A673 (cell line): Measurements from ENCODE around the gene ZNF445. TPM values are rescaled to one million over a fixed set of nuclear protein-coding genes. Genes with fewer than 3 reads are reported as not detected.
"Not testable (repeated sequence)": the region's sequence is repeated elsewhere in the genome, so short reads cannot be mapped to it uniquely, and the experiment has no call there.

Experiments used
- BruUV-seq: library from RNA; stranded (reverse); fragments of 400-500 nt; replicated peaks from 2 replicates; lab custom pipeline; 2021; lab: Mats Ljungman, UMichigan
- CTCF ChIA-PET: fragments of 300-600 bp; sonication (Branson Sonifier 250); formaldehyde crosslinking; loops from one replicate; lab custom pipeline; 2022; ENCODE audit warnings: antibody characterized with exemption; lab: Charles Lee
- POLR2A ChIA-PET: fragments of 300-600 bp; sonication (Branson Sonifier 250); formaldehyde crosslinking; loops from one replicate; lab custom pipeline; 2022; ENCODE audit warnings: antibody characterized with exemption; ENCODE audit not compliant: low non-redundant PET; lab: Charles Lee
- DNase-seq: peaks from one replicate; pipeline ENCODE4 v3.0.0-alpha.2; 2015; ENCODE audit warnings: low spot score
- H3K27ac ChIP-seq: fragments of 200-600 bp; sonication (generic); 2 replicates; pipeline ENCODE4 v1.5.1; 2016; ENCODE audit warnings: mixed run types, low read depth, mild to moderate bottlenecking, mixed read lengths, antibody characterized with exemption, low read length; ENCODE audit not compliant: poor library complexity, severe bottlenecking
- H3K27me3 ChIP-seq: fragments of 200-600 bp; sonication (generic); replicated peaks from 2 replicates; pipeline ENCODE4 v1.6.1; 2017; ENCODE audit warnings: mixed run types, low read depth, mild to moderate bottlenecking, mixed read lengths, antibody characterized with exemption, low read length; ENCODE audit not compliant: insufficient read depth, poor library complexity
- H3K36me3 ChIP-seq: fragments of 200-600 bp; sonication (generic); 2 replicates; pipeline ENCODE4 v1.6.1; 2016; ENCODE audit warnings: mixed run types, mild to moderate bottlenecking, mixed read lengths, antibody characterized with exemption, low read length; ENCODE audit not compliant: insufficient read depth, poor library complexity, severe bottlenecking
- H3K4me1 ChIP-seq: fragments of 200-600 bp; sonication (generic); 2 replicates; pipeline ENCODE4 v1.6.1; 2017; ENCODE audit warnings: mixed run types, mild to moderate bottlenecking, mixed read lengths, antibody characterized with exemption, low read length; ENCODE audit not compliant: insufficient read depth, poor library complexity, severe bottlenecking
- H3K4me3 ChIP-seq: fragments of 200-600 bp; sonication (generic); 2 replicates; pipeline ENCODE4 v1.5.1; 2016; ENCODE audit warnings: low read depth, mixed run types, mild to moderate bottlenecking, mixed read lengths, low read length; ENCODE audit not compliant: poor library complexity, severe bottlenecking
- H3K9me3 ChIP-seq: fragments of 200-600 bp; sonication (generic); 2 replicates; pipeline ENCODE4 v1.6.1; 2016; ENCODE audit warnings: mixed run types, low read depth, mild to moderate bottlenecking, mixed read lengths, antibody characterized with exemption, low read length; ENCODE audit not compliant: poor library complexity, severe bottlenecking
- EZH2 ChIP-seq: fragments of 200-600 bp; sonication (generic); IDR thresholded peaks from 2 replicates; pipeline ENCODE4 v1.6.1; 2017; ENCODE audit warnings: borderline replicate concordance, low read depth, mild to moderate bottlenecking, mixed read lengths, antibody characterized with exemption, low read length; ENCODE audit not compliant: poor library complexity, severe bottlenecking
- intact Hi-C: fragments of 100-400 bp; cut with micrococcal nuclease; formaldehyde crosslinking; loops from one replicate; pipeline ENCODE4 v1.10.0; 2022; ENCODE audit not compliant: unreplicated experiment
- total RNA-seq: library from RNA; stranded (reverse); gene quantifications from 2 replicates; pipeline ENCODE4 v1.2.3, GENCODE V29; 2021
- TF ChIP-seq, protein P1 (sequence below): fragments of 300-800, 200-600 bp; sonication (generic); conservative IDR thresholded peaks from 2 replicates; pipeline ENCODE4 v1.5.1; 2017; ENCODE audit warnings: low read depth, mild to moderate bottlenecking, antibody characterized with exemption, low read length, moderate library complexity, mixed read lengths

The ZNF445 gene
- total RNA-seq, 1 experiment from 2014 or later: 18.6 TPM

GRCh38 chr3:44464509-44464908, 13.0 kb downstream of the ZNF445 start:
- TF ChIP-seq EZH2: no peak
- TF ChIP-seq, protein P1, sequence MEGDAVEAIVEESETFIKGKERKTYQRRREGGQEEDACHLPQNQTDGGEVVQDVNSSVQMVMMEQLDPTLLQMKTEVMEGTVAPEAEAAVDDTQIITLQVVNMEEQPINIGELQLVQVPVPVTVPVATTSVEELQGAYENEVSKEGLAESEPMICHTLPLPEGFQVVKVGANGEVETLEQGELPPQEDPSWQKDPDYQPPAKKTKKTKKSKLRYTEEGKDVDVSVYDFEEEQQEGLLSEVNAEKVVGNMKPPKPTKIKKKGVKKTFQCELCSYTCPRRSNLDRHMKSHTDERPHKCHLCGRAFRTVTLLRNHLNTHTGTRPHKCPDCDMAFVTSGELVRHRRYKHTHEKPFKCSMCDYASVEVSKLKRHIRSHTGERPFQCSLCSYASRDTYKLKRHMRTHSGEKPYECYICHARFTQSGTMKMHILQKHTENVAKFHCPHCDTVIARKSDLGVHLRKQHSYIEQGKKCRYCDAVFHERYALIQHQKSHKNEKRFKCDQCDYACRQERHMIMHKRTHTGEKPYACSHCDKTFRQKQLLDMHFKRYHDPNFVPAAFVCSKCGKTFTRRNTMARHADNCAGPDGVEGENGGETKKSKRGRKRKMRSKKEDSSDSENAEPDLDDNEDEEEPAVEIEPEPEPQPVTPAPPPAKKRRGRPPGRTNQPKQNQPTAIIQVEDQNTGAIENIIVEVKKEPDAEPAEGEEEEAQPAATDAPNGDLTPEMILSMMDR: no peak
- CTCF ChIA-PET: no interaction called here
- Histone ChIP-seq H3K27ac (no peak overlapping the region), H3K27me3 (no peaks in the 10 kb centered on the region), H3K9me3 (no peaks in the 10 kb centered on the region), H3K36me3 (peaks cover 3% of the 10 kb centered on the region), H3K4me1 (no peaks in the 10 kb centered on the region), H3K4me3 (no peak overlapping the region)
- POLR2A ChIA-PET: no interaction called here
- no TSS peak for BruUV-seq
- no peak for DNase-seq
- intact Hi-C loops: no loop called here

DNA sequence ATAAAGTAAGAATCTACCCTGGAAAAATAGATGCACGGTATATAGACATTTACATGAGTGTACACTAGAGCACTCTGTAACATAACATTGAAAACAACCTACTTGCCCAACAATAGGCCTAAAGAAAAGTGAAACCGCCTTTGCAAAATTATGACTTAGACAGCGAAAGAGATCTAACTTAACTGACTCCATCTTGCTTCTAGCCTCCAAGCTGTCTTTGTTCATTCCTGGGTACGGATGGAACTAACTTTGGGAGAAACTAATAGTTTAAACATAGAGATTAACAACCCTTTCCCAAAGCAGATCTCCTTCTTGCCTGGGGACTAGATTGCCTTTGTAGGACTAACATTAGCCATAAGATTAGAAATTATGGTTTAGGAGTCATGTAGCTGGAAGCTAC, 17.4 kb downstream of the ZNF445 start:
- CTCF ChIA-PET, DNase-seq, H3K9me3 ChIP-seq, H3K27me3 ChIP-seq, H3K27ac ChIP-seq, BruUV-seq, H3K4me1 ChIP-seq, POLR2A ChIA-PET, intact Hi-C loops, H3K4me3 ChIP-seq: not testable (repeated sequence)
- H3K36me3 ChIP-seq: peaks cover 12% of the 10 kb centered on the region

DNA sequence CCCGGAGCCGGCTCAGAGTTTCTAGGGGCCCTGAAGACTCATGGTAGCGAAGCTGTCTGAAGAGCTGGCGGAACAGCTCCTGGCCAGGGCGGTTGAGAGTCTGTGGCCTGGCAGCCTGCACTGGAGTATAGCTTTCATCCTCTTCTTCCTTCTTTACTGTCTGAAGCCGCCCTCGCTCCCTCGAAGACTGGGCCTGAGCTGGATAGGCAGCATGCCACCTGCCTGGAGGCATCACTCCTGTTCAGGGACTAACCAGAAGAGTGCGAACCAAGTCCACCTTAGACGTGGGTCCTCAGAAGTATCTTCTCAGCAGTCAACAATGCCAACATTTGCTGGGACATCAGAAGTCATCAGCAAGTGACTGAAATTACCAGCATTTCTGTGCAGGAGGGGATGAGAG, 22.2 kb downstream of the ZNF445 start:
- intact Hi-C loops: no loop called here
- no peaks in the 10 kb centered on the region for H3K27me3 ChIP-seq
- ChIA-PET CTCF (no interaction called here), POLR2A (no interaction called here)
- H3K36me3 ChIP-seq: peaks cover 23% of the 10 kb centered on the region
- H3K9me3 ChIP-seq: no peaks in the 10 kb centered on the region
- BruUV-seq: no TSS peak
- TF ChIP-seq EZH2: no peak
- TF ChIP-seq, protein P1: no peak
- H3K4me1 ChIP-seq: no peaks in the 10 kb centered on the region
- H3K27ac ChIP-seq: no peak overlapping the region
- no peak for DNase-seq
- no peak overlapping the region for H3K4me3 ChIP-seq

GRCh38 chr3:44454258-44454657, 23.2 kb downstream of the ZNF445 start:
- POLR2A ChIA-PET: no interaction called here
- no peak overlapping the region for H3K27ac ChIP-seq
- no TSS peak for BruUV-seq
- no peaks in the 10 kb centered on the region for H3K4me1 ChIP-seq
- H3K27me3 ChIP-seq: no peaks in the 10 kb centered on the region
- H3K9me3 ChIP-seq: no peaks in the 10 kb centered on the region
- no peak overlapping the region for H3K4me3 ChIP-seq
- TF ChIP-seq, protein P1: no peak
- no peak for TF ChIP-seq EZH2
- intact Hi-C loops: no loop called here
- CTCF ChIA-PET: no interaction called here
- peaks cover 33% of the 10 kb centered on the region for H3K36me3 ChIP-seq
- DNase-seq: no peak
